AG09309 (cell line): Measurements from ENCODE around the gene PPIF.
"Not testable (repeated sequence)": the region's sequence is repeated elsewhere in the genome, so short reads cannot be mapped to it uniquely, and the experiment has no call there.

Experiments
- DNase-seq: peaks from one replicate; pipeline ENCODE4 v3.0.0-alpha.2; 2010; ENCODE audit warnings: low read depth
- H3K4me3 ChIP-seq: 2 replicates; pipeline ENCODE4 v1.5.1; 2011; ENCODE audit warnings: mild to moderate bottlenecking, low read depth, low read length, moderate library complexity; ENCODE audit not compliant: control insufficient read depth
- CTCF ChIP-seq: IDR thresholded peaks from 2 replicates; pipeline ENCODE4 v1.5.1; 2011; ENCODE audit warnings: mild to moderate bottlenecking, low read depth, low read length, inconsistent platforms; ENCODE audit not compliant: insufficient read depth, control insufficient read depth; ENCODE audit errors: missing control alignments

Gene PPIF

GRCh38 chr10:79336276-79336675 lies 11.0 kb upstream of the PPIF start:
- no peak for DNase-seq
- H3K4me3 ChIP-seq: no peak overlapping the region
- no peak for TF ChIP-seq CTCF

GRCh38 chr10:79336739-79337138 lies 10.5 kb upstream of the PPIF start:
- no peak for DNase-seq
- no peak for TF ChIP-seq CTCF
- no peak overlapping the region for H3K4me3 ChIP-seq

GRCh38 chr10:79337783-79338469 lies 9.3 kb upstream of the PPIF start:
- not testable (repeated sequence) for H3K4me3 ChIP-seq, DNase-seq

GRCh38 chr10:79339266-79339665 lies 8.0 kb upstream of the PPIF start:
- no peak for TF ChIP-seq CTCF
- no peak overlapping the region for H3K4me3 ChIP-seq
- DNase-seq: no peak

- DNase-seq: no peak
- no peak overlapping the region for H3K4me3 ChIP-seq
- no peak for TF ChIP-seq CTCF
Observed at GRCh38 chr10:79340646-79341244, 6.5 kb upstream of the PPIF start.

- no peak overlapping the region for H3K4me3 ChIP-seq
- no peak for TF ChIP-seq CTCF
- no peak for DNase-seq
Observed at GRCh38 chr10:79342295-79342761, 4.9 kb upstream of the PPIF start.

GRCh38 chr10:79342811-79343561 lies 4.3 kb upstream of the PPIF start:
- DNase-seq: no peak
- no peak for TF ChIP-seq CTCF
- H3K4me3 ChIP-seq: no peak overlapping the region
